ENCODE data around the gene FAM219A.
"Not testable (repeated sequence)": the region's sequence is repeated elsewhere in the genome, so short reads cannot be mapped to it uniquely, and the experiment has no call there.

DNA sequence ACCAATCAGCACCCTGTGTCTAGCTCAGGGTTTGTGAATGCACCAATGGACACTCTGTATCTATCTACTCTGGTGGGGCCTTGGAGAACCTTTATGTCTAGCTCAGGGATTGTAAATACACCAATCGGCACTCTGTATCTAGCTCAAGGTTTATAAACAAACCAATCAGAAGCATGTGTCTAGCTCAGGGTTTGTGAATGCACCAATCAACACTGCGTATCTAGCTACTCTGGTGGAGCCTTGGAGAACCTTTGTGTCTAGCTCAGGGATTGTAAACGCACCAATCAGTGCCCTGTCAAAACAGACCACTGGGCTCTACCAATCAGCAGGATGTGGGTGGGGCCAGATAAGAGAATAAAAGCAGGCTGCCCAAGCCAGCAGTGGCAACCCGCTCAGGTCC lies 19.9 kb downstream of the FAM219A start:
- TF ChIP-seq ZNF274 (IDR thresholded peaks at IDR 0.05; ENCODE audit: low read depth, low read length); YY1 (IDR thresholded peaks at IDR 0.05; ENCODE audit: insufficient read depth, insufficient read length); SUZ12 (IDR thresholded peaks at IDR 0.05; ENCODE audit: extremely low read depth, insufficient read depth, insufficient read length): not testable (repeated sequence)
